Measurements from ENCODE around the gene POLA1. TPM values are rescaled to one million over a fixed set of nuclear protein-coding genes. Genes with fewer than 3 reads are reported as not detected.

POLA1 gene
- total RNA-seq, 1 donor from 2014 or later = 6.0 TPM

DNA sequence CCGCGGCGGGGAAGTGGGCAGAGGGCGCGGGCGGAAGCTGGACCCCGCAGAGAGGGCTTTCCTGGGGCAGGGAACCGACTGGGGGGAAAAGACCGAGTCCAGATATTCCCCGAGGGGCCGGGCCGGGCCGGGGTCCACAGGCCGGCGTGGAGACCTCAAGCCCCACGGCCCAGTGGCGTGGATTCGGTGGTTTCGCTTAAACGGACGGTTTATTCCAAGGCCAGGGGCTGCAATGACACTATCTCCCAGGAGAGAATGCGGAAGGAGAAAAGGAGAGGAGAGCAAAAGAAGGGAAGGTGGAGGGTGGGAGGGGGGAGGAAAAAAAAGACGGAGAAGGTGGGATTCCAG lies 311.3 kb downstream of the POLA1 start:
- TF ChIP-seq, protein P1, sequence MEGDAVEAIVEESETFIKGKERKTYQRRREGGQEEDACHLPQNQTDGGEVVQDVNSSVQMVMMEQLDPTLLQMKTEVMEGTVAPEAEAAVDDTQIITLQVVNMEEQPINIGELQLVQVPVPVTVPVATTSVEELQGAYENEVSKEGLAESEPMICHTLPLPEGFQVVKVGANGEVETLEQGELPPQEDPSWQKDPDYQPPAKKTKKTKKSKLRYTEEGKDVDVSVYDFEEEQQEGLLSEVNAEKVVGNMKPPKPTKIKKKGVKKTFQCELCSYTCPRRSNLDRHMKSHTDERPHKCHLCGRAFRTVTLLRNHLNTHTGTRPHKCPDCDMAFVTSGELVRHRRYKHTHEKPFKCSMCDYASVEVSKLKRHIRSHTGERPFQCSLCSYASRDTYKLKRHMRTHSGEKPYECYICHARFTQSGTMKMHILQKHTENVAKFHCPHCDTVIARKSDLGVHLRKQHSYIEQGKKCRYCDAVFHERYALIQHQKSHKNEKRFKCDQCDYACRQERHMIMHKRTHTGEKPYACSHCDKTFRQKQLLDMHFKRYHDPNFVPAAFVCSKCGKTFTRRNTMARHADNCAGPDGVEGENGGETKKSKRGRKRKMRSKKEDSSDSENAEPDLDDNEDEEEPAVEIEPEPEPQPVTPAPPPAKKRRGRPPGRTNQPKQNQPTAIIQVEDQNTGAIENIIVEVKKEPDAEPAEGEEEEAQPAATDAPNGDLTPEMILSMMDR (IDR thresholded peaks at IDR 0.05) = no peak
- Histone ChIP-seq H3K9me3 (no peaks in the 10 kb centered on the region), H3K27me3 (peaks cover 13% of the 10 kb centered on the region), H3K36me3 (no peaks in the 10 kb centered on the region), H3K4me3 (peak overlapping the region; percentile 30 to 32), H3K27ac (no peak overlapping the region), H3K4me1 (peaks cover 0 to 3% of the 10 kb centered on the region in 2 donors)
- DNase-seq (ENCODE audit: low spot score in 2 of 2) = no peak
- intact Hi-C loops (cut with DNase I) = no loop called here

DNA sequence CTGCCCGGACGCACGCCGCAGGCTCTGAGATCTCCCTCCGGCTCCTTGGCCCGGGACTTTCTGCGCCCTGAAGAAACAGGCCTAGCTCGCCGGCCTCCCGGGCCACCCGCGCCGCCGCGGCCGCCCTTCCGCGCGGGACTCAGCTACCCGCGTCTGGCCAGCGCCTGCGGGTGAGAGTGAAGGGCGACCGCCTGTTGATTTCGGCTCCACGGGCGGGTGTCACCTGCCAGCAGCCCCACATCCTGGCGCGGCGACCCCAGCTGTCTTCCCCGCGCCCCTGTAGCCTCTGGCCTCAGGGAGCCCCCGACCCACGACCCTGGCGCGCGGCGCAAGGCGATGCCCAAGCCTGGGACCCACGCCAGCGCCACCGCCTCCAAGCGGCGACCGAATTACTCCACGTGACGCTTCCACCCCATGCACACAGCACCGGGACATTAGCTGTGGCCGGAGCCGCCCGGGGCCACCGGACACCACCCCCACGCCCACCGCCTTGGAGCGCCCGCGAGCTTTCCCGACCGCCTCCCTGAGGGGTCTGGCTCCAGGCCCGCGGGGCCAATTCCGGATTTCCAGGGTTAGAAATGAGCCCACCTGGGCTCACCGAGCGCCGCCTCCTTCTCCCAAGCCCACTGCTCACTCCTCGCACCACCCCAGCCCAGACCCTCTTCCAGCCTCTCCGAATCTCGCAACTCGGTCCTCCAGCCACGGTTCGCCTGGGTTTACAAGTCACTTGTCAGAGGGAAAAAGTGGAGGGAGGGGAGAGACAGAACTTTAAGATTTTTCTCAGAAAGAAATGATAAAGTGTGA lies 311.9 kb downstream of the POLA1 start:
- no peak for DNase-seq (ENCODE audit: low spot score in 2 of 2)
- Histone ChIP-seq H3K4me1 (peaks cover 0 to 3% of the 10 kb centered on the region in 2 donors), H3K4me3 (peak overlapping the region in 1 of 2 donors; percentile 30), H3K27me3 (peaks cover 13% of the 10 kb centered on the region), H3K27ac (no peak overlapping the region), H3K9me3 (no peaks in the 10 kb centered on the region), H3K36me3 (no peaks in the 10 kb centered on the region)
- intact Hi-C loops (cut with DNase I) = no loop called here
- TF ChIP-seq, protein P1 (IDR thresholded peaks at IDR 0.05) = no peak

DNA sequence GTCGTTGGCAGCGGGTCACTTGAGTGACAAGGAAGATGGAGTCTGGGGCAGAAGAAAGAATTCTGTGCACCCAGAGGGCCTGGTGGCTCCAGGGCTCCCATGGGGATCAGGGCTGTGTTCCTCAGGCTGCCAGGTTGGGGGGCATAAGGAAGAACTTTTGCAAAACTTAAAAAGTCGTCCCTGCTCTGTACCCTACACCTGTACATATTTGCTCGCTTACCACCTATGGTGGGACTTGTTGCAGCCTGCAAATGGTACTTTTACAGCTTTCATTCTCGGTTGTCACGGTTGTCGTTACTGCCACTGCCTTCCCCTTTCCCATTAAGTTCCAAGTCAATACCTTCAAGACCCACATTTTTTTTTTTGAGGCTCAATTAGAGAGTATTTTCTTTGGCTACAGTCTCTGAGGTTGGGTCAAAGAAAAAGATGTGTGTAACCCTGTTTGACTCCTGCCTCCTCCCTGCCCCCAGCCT lies 312.9 kb downstream of the POLA1 start:
- Histone ChIP-seq H3K27me3 (peaks cover 13% of the 10 kb centered on the region), H3K4me3 (no peak overlapping the region), H3K36me3 (no peaks in the 10 kb centered on the region), H3K27ac (no peak overlapping the region), H3K4me1 (peaks cover 0 to 3% of the 10 kb centered on the region in 2 donors), H3K9me3 (no peaks in the 10 kb centered on the region)
- no peak for DNase-seq (ENCODE audit: low spot score in 2 of 2)
- intact Hi-C loops (cut with DNase I) = no loop called here
- TF ChIP-seq, protein P1 (IDR thresholded peaks at IDR 0.05) = no peak

DNA sequence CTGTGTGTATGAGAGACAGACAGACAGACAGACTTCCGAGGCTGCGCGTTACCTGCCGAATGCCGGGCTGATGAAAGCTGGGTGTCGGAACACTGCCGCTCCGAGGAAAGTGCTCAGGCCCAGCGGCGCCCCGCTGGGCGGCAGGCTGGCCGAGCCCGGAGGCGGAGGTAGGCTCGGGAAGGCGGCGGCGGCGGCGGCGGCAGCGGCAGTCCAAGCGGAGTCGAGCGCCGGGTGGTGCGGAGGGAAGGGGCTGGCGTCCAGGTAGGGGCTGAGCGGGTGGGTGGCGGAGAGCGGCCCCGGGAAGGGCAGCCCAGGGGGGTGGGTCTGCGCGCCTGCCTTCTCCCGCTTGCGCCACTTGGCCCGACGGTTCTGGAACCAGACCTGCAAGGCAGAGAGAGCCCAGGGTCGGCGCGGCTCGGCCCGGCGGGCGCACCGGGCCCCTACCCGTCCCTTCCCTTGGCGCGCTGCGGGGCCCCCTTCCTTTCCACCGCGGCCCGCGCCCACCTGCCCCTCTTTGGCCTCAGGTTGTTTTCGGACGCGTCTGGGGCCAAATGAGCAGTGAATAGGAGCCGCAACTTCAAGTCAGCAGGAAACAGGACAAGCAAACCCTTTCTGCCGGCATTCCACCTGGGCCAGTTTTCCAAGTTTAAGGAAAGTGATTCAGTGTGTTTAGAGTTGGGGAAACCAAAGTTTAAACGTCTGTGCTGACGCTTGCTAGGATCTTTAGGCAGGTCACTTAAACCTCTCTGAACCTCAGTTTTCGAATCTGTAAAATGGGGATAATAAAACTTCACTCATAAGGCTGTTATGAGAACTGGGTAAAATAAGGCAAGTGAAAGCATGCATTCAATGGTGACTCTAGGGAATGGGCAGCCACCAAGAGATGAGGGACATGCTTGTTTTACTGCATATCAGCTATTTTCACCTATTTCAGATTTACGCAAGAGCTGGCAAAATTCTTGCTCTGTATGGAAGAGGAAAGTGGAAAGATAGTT lies 313.6 kb downstream of the POLA1 start:
- Histone ChIP-seq H3K4me1 (peaks cover 0 to 3% of the 10 kb centered on the region in 2 donors), H3K36me3 (no peaks in the 10 kb centered on the region), H3K27ac (no peak overlapping the region), H3K27me3 (peaks cover 13% of the 10 kb centered on the region), H3K4me3 (no peak overlapping the region), H3K9me3 (no peaks in the 10 kb centered on the region)
- DNase-seq (ENCODE audit: low spot score in 2 of 2) = no peak
- TF ChIP-seq, protein P1 (IDR thresholded peaks at IDR 0.05) = no peak
- intact Hi-C loops (cut with DNase I) = no loop called here

DNA sequence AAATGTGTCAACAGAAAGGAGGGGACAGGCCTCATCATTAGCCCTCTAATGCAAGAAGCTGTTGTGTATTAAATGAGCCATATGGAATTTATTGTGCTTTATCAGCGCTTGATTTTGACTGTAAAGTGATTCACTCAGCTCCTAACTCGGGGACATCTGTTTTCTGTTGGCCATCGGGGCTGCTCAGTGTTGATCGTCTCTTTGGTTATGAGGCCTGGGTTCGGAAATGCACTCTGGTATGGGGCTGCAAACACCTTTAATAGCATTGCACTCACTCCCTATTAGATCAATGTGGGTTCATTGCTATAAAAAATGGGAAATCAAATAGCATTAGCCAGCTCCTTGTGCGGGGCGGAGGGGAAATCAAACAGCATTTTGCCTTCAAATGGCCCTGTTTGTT lies 315.7 kb downstream of the POLA1 start:
- no peaks in the 10 kb centered on the region for H3K9me3 ChIP-seq
- DNase-seq (ENCODE audit: low spot score in 2 of 2) = no peak
- no peaks in the 10 kb centered on the region for H3K36me3 ChIP-seq
- intact Hi-C loops (cut with DNase I) = no loop called here
- no peak overlapping the region for H3K27ac ChIP-seq
- peaks cover 3% of the 10 kb centered on the region in 2 donors for H3K4me1 ChIP-seq
- H3K4me3 ChIP-seq = no peak overlapping the region
- H3K27me3 ChIP-seq = peaks cover 16% of the 10 kb centered on the region
- TF ChIP-seq, protein P1 (IDR thresholded peaks at IDR 0.05) = no peak

Measured in ascending aorta (tissue), 2 donors.